BE2C (cell line): ENCODE data around the gene GAREM1.

Experiments used
- DNase-seq: peaks from one replicate; pipeline ENCODE4 v3.0.0-alpha.2; 2020
- H3K27me3 ChIP-seq: fragments of 250-450 bp; sonication (Bioruptor Pico); 2 replicates; pipeline ENCODE4 v1.5.1; 2020; ENCODE audit warnings: mild to moderate bottlenecking
- H3K36me3 ChIP-seq: fragments of 250-450 bp; sonication (Bioruptor Pico); 2 replicates; pipeline ENCODE4 v1.5.1; 2020; ENCODE audit warnings: mild to moderate bottlenecking
- H3K4me1 ChIP-seq: fragments of 250-450 bp; sonication (Bioruptor Pico); 2 replicates; pipeline ENCODE4 v1.5.1; 2020
- H3K4me3 ChIP-seq: 2 replicates; pipeline ENCODE4 v1.5.1; 2011; ENCODE audit warnings: low read depth, low read length
- H3K9me3 ChIP-seq: fragments of 250-450 bp; sonication (Bioruptor Pico); 2 replicates; pipeline ENCODE4 v1.5.1; 2020
- TF ChIP-seq, protein P1 (sequence below): IDR thresholded peaks from 2 replicates; pipeline ENCODE4 v1.5.1; 2012; ENCODE audit warnings: mild to moderate bottlenecking, low read depth, low read length

The GAREM1 gene

GRCh38 chr18:32393407-32393806, 77.3 kb downstream of the GAREM1 start:
- no peak for DNase-seq
- no peaks in the 10 kb centered on the region for H3K36me3 ChIP-seq
- H3K9me3 ChIP-seq: no peaks in the 10 kb centered on the region
- H3K4me1 ChIP-seq: no peaks in the 10 kb centered on the region
- TF ChIP-seq, protein P1, sequence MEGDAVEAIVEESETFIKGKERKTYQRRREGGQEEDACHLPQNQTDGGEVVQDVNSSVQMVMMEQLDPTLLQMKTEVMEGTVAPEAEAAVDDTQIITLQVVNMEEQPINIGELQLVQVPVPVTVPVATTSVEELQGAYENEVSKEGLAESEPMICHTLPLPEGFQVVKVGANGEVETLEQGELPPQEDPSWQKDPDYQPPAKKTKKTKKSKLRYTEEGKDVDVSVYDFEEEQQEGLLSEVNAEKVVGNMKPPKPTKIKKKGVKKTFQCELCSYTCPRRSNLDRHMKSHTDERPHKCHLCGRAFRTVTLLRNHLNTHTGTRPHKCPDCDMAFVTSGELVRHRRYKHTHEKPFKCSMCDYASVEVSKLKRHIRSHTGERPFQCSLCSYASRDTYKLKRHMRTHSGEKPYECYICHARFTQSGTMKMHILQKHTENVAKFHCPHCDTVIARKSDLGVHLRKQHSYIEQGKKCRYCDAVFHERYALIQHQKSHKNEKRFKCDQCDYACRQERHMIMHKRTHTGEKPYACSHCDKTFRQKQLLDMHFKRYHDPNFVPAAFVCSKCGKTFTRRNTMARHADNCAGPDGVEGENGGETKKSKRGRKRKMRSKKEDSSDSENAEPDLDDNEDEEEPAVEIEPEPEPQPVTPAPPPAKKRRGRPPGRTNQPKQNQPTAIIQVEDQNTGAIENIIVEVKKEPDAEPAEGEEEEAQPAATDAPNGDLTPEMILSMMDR: no peak
- no peaks in the 10 kb centered on the region for H3K27me3 ChIP-seq
- no peak overlapping the region for H3K4me3 ChIP-seq

DNA sequence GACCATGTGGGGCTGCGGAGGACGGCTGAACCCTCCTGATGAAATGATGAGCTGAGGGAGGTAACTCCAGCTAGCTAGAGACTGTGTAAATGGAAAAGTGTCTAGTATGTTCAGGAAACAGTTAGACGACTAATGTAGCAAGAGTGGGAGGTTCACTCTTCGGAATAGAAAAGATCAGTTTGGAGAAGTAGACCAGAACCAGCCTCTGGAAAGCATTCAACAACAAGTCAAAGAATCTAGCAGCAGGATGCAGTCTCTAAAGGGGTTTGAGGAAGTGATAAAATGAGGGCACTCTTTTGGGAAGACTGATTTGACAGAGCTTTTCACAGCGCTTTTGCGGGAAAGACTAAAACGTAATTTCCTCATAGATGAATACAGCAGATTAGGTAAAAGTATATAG, 79.6 kb downstream of the GAREM1 start:
- H3K27me3 ChIP-seq: no peaks in the 10 kb centered on the region
- no peak overlapping the region for H3K4me3 ChIP-seq
- no peaks in the 10 kb centered on the region for H3K36me3 ChIP-seq
- TF ChIP-seq, protein P1: no peak
- no peaks in the 10 kb centered on the region for H3K4me1 ChIP-seq
- H3K9me3 ChIP-seq: no peaks in the 10 kb centered on the region
- no peak for DNase-seq

GRCh38 chr18:32389858-32390257, 80.8 kb downstream of the GAREM1 start:
- no peak for DNase-seq
- H3K36me3 ChIP-seq: no peaks in the 10 kb centered on the region
- H3K9me3 ChIP-seq: no peaks in the 10 kb centered on the region
- no peaks in the 10 kb centered on the region for H3K4me1 ChIP-seq
- H3K4me3 ChIP-seq: no peak overlapping the region
- TF ChIP-seq, protein P1: no peak
- H3K27me3 ChIP-seq: no peaks in the 10 kb centered on the region

DNA sequence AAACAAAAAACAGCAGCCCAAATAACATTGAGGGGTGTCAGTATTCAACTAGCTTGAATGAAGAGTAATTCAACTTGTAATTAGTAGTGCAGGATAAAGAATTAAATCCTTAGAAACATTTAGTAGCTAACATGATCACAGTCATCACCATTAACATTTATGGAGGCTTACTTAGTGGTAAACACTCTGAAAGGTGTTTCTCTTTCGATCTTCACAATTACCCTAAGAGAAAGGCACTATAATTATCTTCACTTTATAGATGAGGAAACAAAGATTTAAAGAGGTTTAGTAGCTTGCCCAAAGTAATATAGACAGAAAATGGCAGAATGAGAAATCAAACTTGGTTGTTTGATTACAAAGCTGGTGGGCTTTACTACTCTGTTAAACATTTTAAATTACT, 81.5 kb downstream of the GAREM1 start:
- TF ChIP-seq, protein P1: no peak
- Histone ChIP-seq H3K27me3 (no peaks in the 10 kb centered on the region), H3K4me3 (no peak overlapping the region), H3K9me3 (no peaks in the 10 kb centered on the region), H3K4me1 (no peaks in the 10 kb centered on the region), H3K36me3 (no peaks in the 10 kb centered on the region)
- DNase-seq: no peak

- Histone ChIP-seq H3K4me3 (no peak overlapping the region), H3K9me3 (no peaks in the 10 kb centered on the region), H3K27me3 (no peaks in the 10 kb centered on the region), H3K36me3 (no peaks in the 10 kb centered on the region), H3K4me1 (no peaks in the 10 kb centered on the region)
- TF ChIP-seq, protein P1: no peak
- DNase-seq: no peak
These were observed 84.2 kb downstream of the GAREM1 start for GRCh38 chr18:32386471-32386870.

DNA sequence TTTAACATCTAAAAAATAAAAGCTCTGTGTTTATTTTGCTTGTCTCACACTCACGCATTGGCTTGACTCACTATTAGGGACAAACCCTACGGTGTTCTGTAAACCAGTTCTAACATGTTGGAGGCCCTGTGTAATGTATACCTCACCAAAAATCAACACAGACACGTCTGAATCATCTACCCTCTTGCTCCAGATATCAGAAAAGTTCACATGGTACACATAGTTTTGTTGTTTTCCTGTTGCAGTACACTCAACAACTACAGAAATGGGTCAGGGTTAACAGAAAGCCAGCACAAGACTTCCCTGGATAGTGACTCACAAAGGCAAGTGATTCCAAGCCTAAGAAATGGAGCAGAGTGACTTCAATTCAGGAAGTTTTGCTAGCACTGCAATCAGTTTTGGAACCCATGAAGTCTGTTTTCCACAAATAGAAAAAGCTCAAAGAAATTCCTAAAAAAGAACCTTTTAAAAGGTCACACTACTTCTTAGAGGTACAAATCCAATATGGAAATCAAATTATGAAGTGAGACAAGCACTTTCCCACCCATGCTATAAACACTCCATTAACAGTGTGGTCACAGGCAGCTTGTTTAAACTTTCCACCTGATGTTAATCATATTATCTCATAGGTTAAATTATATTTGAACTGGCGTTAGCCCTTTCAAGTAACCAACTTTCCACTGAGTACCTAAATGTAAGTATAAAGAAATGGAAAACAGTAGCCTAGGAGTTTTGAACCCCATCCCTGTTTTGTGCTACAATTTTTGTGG, 87.4 kb downstream of the GAREM1 start:
- H3K27me3 ChIP-seq: no peaks in the 10 kb centered on the region
- TF ChIP-seq, protein P1: no peak
- no peak overlapping the region for H3K4me3 ChIP-seq
- no peaks in the 10 kb centered on the region for H3K36me3 ChIP-seq
- no peaks in the 10 kb centered on the region for H3K9me3 ChIP-seq
- no peak for DNase-seq
- H3K4me1 ChIP-seq: no peaks in the 10 kb centered on the region
